WTC11 (cell line): ENCODE data around the gene LRRC10B. TPM values are rescaled to one million over a fixed set of nuclear protein-coding genes. Genes with fewer than 3 reads are reported as not detected.

ENCODE experiments used
- ATAC-seq: fragments of 200-7000 bp; cut with Tn5 transposase; 2 replicates; pipeline ENCODE4 v1.10.0; 2021; ENCODE audit warnings: mild to moderate bottlenecking, moderate library complexity
- CTCF ChIA-PET: fragments of 300-600 bp; sonication (Branson Sonifier 250); formaldehyde crosslinking; loops from one replicate; lab custom pipeline; 2021; ENCODE audit warnings: antibody characterized with exemption; lab: Charles Lee
- POLR2A ChIA-PET: fragments of 350-600 bp; sonication (Branson Sonifier 250); formaldehyde crosslinking; loops from one replicate; lab custom pipeline; 2021; ENCODE audit warnings: antibody characterized with exemption; lab: Charles Lee
- DNase-seq: peaks from one replicate; pipeline ENCODE4 v3.0.0; 2021; ENCODE audit warnings: low spot score
- H3K27ac Mint-ChIP-seq: 2 replicates; pipeline ENCODE4 v1.8.0; 2021; ENCODE audit warnings: mixed read lengths
- H3K27me3 Mint-ChIP-seq: 2 replicates; pipeline ENCODE4 v1.8.0; 2021; ENCODE audit warnings: low read depth, mild to moderate bottlenecking, moderate library complexity, mixed read lengths
- H3K36me3 Mint-ChIP-seq: 2 replicates; pipeline ENCODE4 v1.8.0; 2021; ENCODE audit warnings: mixed read lengths
- H3K4me1 Mint-ChIP-seq: 2 replicates; pipeline ENCODE4 v1.8.0; 2022; ENCODE audit warnings: mixed read lengths
- H3K4me3 Mint-ChIP-seq: 2 replicates; pipeline ENCODE4 v1.8.0; 2021; ENCODE audit warnings: mild to moderate bottlenecking, moderate library complexity, mixed read lengths
- H3K9me3 Mint-ChIP-seq: 2 replicates; pipeline ENCODE4 v1.8.0; 2021; ENCODE audit warnings: mixed read lengths
- HMGA2 ChIP-seq: fragments of 250-450 bp; sonication (Bioruptor Pico); IDR thresholded peaks from 2 replicates; pipeline ENCODE4 v1.4.0; 2021; ENCODE audit warnings: mild to moderate bottlenecking, moderate library complexity
- NFE2L1 ChIP-seq: sonication (generic); formaldehyde crosslinking; IDR thresholded peaks from 2 replicates; pipeline ENCODE4 v1.8.1; 2023; ENCODE audit warnings: missing genetic modification reagents
- NR2C2 ChIP-seq: sonication (generic); formaldehyde crosslinking; IDR thresholded peaks from 2 replicates; pipeline ENCODE4 v1.8.0; 2022; ENCODE audit warnings: mild to moderate bottlenecking, missing genetic modification reagents
- SMAD3 ChIP-seq: sonication (generic); formaldehyde crosslinking; IDR thresholded peaks from 2 replicates; pipeline ENCODE4 v1.8.0; 2022; ENCODE audit warnings: missing genetic modification reagents, mild to moderate bottlenecking, borderline replicate concordance
- SMAD4 ChIP-seq: sonication (generic); formaldehyde crosslinking; IDR thresholded peaks from 2 replicates; pipeline ENCODE4 v1.8.0; 2022; ENCODE audit warnings: mild to moderate bottlenecking, missing genetic modification reagents
- TEAD4 ChIP-seq: sonication (generic); formaldehyde crosslinking; IDR thresholded peaks from 2 replicates; pipeline ENCODE4 v1.8.0; 2022; ENCODE audit warnings: mild to moderate bottlenecking, missing genetic modification reagents
- ZBTB21 ChIP-seq: sonication (generic); formaldehyde crosslinking; IDR thresholded peaks from 2 replicates; pipeline ENCODE4 v1.8.1; 2023; ENCODE audit warnings: mild to moderate bottlenecking, missing genetic modification reagents, borderline replicate concordance
- ZNF138 ChIP-seq: sonication (generic); formaldehyde crosslinking; conservative IDR thresholded peaks from 2 replicates; pipeline ENCODE4 v1.8.1; 2022; ENCODE audit warnings: mild to moderate bottlenecking, moderate library complexity, missing genetic modification reagents
- ZNF219 ChIP-seq: sonication (generic); formaldehyde crosslinking; IDR thresholded peaks from 2 replicates; pipeline ENCODE4 v1.8.0; 2023; ENCODE audit warnings: missing genetic modification reagents, mild to moderate bottlenecking, borderline replicate concordance
- ZNF232 ChIP-seq: sonication (generic); formaldehyde crosslinking; IDR thresholded peaks from 2 replicates; pipeline ENCODE4 v1.8.0; 2022; ENCODE audit warnings: mild to moderate bottlenecking, missing genetic modification reagents
- ZNF396 ChIP-seq: fragments of 250-450 bp; sonication (Bioruptor Pico); IDR thresholded peaks from 2 replicates; pipeline ENCODE4 v1.8.0; 2021; ENCODE audit warnings: mild to moderate bottlenecking, moderate library complexity, borderline replicate concordance
- total RNA-seq: library from RNA; stranded (reverse); gene quantifications from 3 replicates; pipeline ENCODE4 v1.2.3, GENCODE V29; 2021
- TF ChIP-seq, protein P1 (sequence below): fragments of 250-450 bp; sonication (Bioruptor Pico); IDR thresholded peaks from 2 replicates; pipeline ENCODE4 v2.1.2; 2022; ENCODE audit warnings: mild to moderate bottlenecking, moderate library complexity
- TF ChIP-seq, protein P2 (sequence below): sonication (generic); formaldehyde crosslinking; IDR thresholded peaks from 2 replicates; pipeline ENCODE4 v1.8.1; 2022; ENCODE audit warnings: missing genetic modification reagents, borderline replicate concordance
- TF ChIP-seq, protein P3 (sequence below): fragments of 250-450 bp; sonication (Bioruptor Pico); conservative IDR thresholded peaks from 2 replicates; pipeline ENCODE4 v1.9.0; 2021; ENCODE audit warnings: mild to moderate bottlenecking
- TF ChIP-seq, protein P4 (sequence below): sonication (generic); formaldehyde crosslinking; IDR thresholded peaks from 2 replicates; pipeline ENCODE4 v1.8.1; 2022; ENCODE audit warnings: low read depth, missing genetic modification reagents, borderline replicate concordance
- TF ChIP-seq, protein P5 (sequence below): fragments of 250-450 bp; sonication (Bioruptor Pico); IDR thresholded peaks from 2 replicates; pipeline ENCODE4 v1.9.0; 2021; ENCODE audit warnings: moderate library complexity, mild to moderate bottlenecking, inconsistent platforms, borderline replicate concordance
- TF ChIP-seq, protein P6 (sequence below): fragments of 250-450 bp; sonication (Bioruptor Pico); IDR thresholded peaks from 2 replicates; pipeline ENCODE4 v1.9.0; 2021; ENCODE audit warnings: mild to moderate bottlenecking
- TF ChIP-seq, protein P7 (sequence below): sonication (generic); formaldehyde crosslinking; IDR thresholded peaks from 2 replicates; pipeline ENCODE4 v1.8.1; 2023; ENCODE audit warnings: mild to moderate bottlenecking, missing genetic modification reagents, moderate library complexity

Gene LRRC10B
- total RNA-seq, 1 experiment from 2014 or later: 1.5 TPM

DNA sequence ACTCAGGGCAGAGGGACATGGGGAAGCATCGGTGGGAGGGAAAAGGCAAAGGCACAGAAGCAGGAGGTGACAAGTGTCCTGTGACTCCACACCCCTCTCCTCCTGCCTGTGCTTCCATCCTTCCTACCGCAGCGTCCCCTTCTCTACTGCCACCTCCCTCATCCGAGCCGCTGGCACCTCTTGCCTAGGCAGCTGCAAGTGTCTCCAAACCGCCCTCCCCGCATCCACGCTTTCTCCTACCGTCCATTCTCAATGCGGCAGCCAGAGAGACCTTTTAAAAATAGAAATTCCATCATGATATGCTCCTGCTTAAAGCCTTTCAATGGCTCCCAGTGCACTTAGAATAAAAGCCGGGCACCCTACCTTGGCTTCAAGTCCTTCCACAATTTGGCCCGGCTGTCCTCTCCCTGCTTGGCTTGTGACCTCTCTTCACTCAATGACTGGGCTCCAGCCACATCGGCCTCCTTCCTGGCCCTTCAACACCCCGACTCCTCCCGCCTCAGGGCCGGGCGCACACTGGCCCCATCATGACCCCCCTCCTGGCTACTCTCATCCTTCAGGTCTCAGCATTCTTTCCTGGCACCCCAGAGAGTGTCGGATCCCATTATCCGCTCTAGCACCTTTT, 16.5 kb downstream of the LRRC10B start (continued):
- TF ChIP-seq NFE2L1 (CRISPR knock-in tag): no peak
- TF ChIP-seq TEAD4 (CRISPR knock-in tag): no peak
- TF ChIP-seq, protein P1, sequence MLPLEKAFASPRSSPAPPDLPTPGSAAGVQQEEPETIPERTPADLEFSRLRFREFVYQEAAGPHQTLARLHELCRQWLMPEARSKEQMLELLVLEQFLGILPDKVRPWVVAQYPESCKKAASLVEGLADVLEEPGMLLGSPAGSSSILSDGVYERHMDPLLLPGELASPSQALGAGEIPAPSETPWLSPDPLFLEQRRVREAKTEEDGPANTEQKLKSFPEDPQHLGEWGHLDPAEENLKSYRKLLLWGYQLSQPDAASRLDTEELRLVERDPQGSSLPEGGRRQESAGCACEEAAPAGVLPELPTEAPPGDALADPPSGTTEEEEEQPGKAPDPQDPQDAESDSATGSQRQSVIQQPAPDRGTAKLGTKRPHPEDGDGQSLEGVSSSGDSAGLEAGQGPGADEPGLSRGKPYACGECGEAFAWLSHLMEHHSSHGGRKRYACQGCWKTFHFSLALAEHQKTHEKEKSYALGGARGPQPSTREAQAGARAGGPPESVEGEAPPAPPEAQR: no peak
- TF ChIP-seq, protein P2, sequence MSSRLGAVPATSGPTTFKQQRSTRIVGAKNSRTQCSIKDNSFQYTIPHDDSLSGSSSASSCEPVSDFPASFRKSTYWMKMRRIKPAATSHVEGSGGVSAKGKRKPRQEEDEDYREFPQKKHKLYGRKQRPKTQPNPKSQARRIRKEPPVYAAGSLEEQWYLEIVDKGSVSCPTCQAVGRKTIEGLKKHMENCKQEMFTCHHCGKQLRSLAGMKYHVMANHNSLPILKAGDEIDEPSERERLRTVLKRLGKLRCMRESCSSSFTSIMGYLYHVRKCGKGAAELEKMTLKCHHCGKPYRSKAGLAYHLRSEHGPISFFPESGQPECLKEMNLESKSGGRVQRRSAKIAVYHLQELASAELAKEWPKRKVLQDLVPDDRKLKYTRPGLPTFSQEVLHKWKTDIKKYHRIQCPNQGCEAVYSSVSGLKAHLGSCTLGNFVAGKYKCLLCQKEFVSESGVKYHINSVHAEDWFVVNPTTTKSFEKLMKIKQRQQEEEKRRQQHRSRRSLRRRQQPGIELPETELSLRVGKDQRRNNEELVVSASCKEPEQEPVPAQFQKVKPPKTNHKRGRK (CRISPR knock-in tag): no peak
- no peak for TF ChIP-seq ZNF396 (CRISPR knock-in tag)

DNA sequence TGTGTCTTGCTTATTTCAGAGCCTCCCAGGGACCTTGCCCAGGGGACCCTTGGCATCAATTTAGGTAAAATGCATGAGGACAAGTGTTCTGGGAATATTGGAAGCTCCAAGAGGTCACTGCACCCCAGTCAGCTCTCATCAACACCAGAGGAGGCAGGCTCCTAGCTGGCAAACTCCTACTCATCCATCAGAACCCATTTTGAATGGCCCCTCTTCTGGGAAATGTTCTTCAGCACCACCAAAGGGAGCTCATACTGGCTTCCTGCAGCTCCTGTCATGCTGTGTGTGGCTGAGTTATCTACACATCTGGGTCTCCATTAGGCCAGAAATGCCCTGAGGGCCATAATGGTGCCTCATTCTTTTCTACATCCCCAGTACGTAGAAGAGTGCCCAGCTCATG, 17.7 kb downstream of the LRRC10B start:
- H3K36me3 Mint-ChIP-seq: peaks cover 2% of the 10 kb centered on the region; the same call in 1 of the 2 replicates
- H3K4me1 Mint-ChIP-seq: peaks cover 10% of the 10 kb centered on the region
- no peak for ATAC-seq
- TF ChIP-seq ZNF138 (CRISPR knock-in tag) (no peak), HMGA2 (CRISPR knock-in tag) (no peak), ZNF232 (CRISPR knock-in tag) (no peak), SMAD4 (CRISPR knock-in tag) (no peak), ZNF219 (CRISPR knock-in tag) (no peak), TEAD4 (CRISPR knock-in tag) (no peak), SMAD3 (CRISPR knock-in tag) (no peak), NR2C2 (CRISPR knock-in tag) (no peak), ZBTB21 (CRISPR knock-in tag) (no peak)
- TF ChIP-seq, protein P1: no peak
- TF ChIP-seq, protein P3, sequence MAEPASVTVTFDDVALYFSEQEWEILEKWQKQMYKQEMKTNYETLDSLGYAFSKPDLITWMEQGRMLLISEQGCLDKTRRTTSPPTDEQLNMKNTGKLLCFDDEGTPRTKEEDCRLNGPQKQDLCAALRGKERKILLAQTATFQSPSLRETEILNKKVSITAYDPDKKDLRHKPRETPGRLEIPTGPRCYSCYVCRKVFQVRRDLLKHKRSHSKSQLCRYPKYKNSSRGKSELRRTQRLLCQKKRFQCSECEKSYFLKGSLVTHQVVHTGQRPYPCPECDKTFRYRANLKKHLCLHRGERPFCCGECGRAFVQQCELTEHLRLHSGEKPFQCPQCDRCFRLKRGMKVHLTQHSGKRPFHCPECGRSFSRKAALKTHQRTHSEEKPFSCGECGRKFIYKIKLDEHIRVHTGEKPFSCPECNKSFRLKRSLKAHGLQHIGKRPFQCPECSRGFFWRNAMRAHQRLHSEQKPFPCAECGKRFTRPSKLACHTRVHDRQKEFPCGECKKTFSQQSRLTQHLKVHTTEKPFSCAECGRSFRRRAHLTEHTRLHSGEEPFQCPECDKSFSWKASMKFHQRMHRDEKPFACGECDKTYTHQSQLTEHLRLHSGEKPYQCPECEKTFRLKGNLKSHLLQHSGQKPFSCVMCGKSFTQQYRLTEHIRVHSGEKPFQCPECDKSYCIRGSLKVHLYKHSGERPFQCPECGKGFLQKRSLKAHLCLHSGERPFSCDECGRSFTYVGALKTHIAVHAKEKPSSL: no peak
- TF ChIP-seq, protein P4, sequence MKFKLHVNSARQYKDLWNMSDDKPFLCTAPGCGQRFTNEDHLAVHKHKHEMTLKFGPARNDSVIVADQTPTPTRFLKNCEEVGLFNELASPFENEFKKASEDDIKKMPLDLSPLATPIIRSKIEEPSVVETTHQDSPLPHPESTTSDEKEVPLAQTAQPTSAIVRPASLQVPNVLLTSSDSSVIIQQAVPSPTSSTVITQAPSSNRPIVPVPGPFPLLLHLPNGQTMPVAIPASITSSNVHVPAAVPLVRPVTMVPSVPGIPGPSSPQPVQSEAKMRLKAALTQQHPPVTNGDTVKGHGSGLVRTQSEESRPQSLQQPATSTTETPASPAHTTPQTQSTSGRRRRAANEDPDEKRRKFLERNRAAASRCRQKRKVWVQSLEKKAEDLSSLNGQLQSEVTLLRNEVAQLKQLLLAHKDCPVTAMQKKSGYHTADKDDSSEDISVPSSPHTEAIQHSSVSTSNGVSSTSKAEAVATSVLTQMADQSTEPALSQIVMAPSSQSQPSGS (CRISPR knock-in tag): no peak
- TF ChIP-seq, protein P5, sequence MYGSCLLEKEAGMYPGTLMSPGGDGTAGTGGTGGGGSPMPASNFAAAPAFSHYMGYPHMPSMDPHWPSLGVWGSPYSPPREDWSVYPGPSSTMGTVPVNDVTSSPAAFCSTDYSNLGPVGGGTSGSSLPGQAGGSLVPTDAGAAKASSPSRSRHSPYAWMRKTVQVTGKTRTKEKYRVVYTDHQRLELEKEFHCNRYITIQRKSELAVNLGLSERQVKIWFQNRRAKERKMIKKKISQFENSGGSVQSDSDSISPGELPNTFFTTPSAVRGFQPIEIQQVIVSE (CRISPR knock-in tag): no peak
- TF ChIP-seq, protein P6, sequence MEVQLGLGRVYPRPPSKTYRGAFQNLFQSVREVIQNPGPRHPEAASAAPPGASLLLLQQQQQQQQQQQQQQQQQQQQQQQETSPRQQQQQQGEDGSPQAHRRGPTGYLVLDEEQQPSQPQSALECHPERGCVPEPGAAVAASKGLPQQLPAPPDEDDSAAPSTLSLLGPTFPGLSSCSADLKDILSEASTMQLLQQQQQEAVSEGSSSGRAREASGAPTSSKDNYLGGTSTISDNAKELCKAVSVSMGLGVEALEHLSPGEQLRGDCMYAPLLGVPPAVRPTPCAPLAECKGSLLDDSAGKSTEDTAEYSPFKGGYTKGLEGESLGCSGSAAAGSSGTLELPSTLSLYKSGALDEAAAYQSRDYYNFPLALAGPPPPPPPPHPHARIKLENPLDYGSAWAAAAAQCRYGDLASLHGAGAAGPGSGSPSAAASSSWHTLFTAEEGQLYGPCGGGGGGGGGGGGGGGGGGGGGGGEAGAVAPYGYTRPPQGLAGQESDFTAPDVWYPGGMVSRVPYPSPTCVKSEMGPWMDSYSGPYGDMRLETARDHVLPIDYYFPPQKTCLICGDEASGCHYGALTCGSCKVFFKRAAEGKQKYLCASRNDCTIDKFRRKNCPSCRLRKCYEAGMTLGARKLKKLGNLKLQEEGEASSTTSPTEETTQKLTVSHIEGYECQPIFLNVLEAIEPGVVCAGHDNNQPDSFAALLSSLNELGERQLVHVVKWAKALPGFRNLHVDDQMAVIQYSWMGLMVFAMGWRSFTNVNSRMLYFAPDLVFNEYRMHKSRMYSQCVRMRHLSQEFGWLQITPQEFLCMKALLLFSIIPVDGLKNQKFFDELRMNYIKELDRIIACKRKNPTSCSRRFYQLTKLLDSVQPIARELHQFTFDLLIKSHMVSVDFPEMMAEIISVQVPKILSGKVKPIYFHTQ (CRISPR knock-in tag): no peak
- TF ChIP-seq, protein P7, sequence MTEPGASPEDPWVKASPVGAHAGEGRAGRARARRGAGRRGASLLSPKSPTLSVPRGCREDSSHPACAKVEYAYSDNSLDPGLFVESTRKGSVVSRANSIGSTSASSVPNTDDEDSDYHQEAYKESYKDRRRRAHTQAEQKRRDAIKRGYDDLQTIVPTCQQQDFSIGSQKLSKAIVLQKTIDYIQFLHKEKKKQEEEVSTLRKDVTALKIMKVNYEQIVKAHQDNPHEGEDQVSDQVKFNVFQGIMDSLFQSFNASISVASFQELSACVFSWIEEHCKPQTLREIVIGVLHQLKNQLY: no peak
- no peaks in the 10 kb centered on the region for H3K9me3 Mint-ChIP-seq
- POLR2A ChIA-PET: interaction anchor here (1.4 kb wide), 1 partner anchor 10 kb away, joined by 4 read pairs; no protein-coding TSS in a partner anchor
- H3K27me3 Mint-ChIP-seq: no peaks in the 10 kb centered on the region
- no peak for DNase-seq
- H3K27ac Mint-ChIP-seq: no peak overlapping the region
- H3K4me3 Mint-ChIP-seq: no peak overlapping the region
- CTCF ChIA-PET: interaction anchor here (0.6 to 9.1 kb wide), 12 partner anchors 8 to 177 kb away, joined by 3 to 241 read pairs (median 6); partner anchors contain the start of gene LRRC10B
